Stimulated activated CD4-positive, alpha-beta T cell treated with anti-CD3 and anti-CD28 coated beads, Interleukin-4, amount 100 ng/mL, for 48 hours (primary cell): ENCODE data around the gene KRTAP5-6.

Source experiments
- DNase-seq, 2 donors: peaks; one replicate each; pipeline ENCODE4 v3.0.0-alpha.2; 2020; ENCODE audit warnings: low read depth in 2 of 2

Gene KRTAP5-6

GRCh38 chr11:1696608-1697570, at the start of gene KRTAP5-6:
Gene KRTAP5-6 (plus strand): TSS chr11:1697195. CDS start chr11:1697246, 51 bp downstream.
- no peak for DNase-seq

GRCh38 chr11:1647901-1648652, 48.9 kb upstream of the KRTAP5-6 start:
- DNase-seq: no peak

- DNase-seq: no peak
These were observed 48.2 kb upstream of the KRTAP5-6 start for GRCh38 chr11:1648653-1649420.

- no peak for DNase-seq
These were observed 46.7 kb upstream of the KRTAP5-6 start for GRCh38 chr11:1650034-1650917.

GRCh38 chr11:1650918-1651262, 46.1 kb upstream of the KRTAP5-6 start:
- DNase-seq: no peak

- no peak for DNase-seq
These were observed 45.5 kb upstream of the KRTAP5-6 start for GRCh38 chr11:1651411-1651980.

GRCh38 chr11:1652026-1652425, 45.0 kb upstream of the KRTAP5-6 start:
- DNase-seq: no peak

GRCh38 chr11:1652442-1652770, 44.6 kb upstream of the KRTAP5-6 start:
- DNase-seq: no peak

GRCh38 chr11:1652771-1653540, 44.0 kb upstream of the KRTAP5-6 start:
- peak; percentile 60 to 78 for DNase-seq

GRCh38 chr11:1653541-1654387, 43.2 kb upstream of the KRTAP5-6 start:
- no peak for DNase-seq

GRCh38 chr11:1654388-1655167, 42.4 kb upstream of the KRTAP5-6 start:
- DNase-seq: no peak

GRCh38 chr11:1655168-1656060, 41.6 kb upstream of the KRTAP5-6 start:
- no peak for DNase-seq

- no peak for DNase-seq
These were observed 40.9 kb upstream of the KRTAP5-6 start for GRCh38 chr11:1656061-1656441.

- no peak for DNase-seq
These were observed 40.3 kb upstream of the KRTAP5-6 start for GRCh38 chr11:1656670-1657069.

- DNase-seq: no peak
These were observed 37.5 kb upstream of the KRTAP5-6 start for GRCh38 chr11:1659506-1659905.

- DNase-seq: no peak
These were observed 36.7 kb upstream of the KRTAP5-6 start for GRCh38 chr11:1660111-1660867.
